GM10248 (cell line): ENCODE data around the gene ABHD2.

Experiments used
- CTCF ChIA-PET: fragments of 300-600 bp; sonication (Branson Sonifier 250); formaldehyde crosslinking; extraction: SDS; loops from one replicate; lab custom pipeline; 2021; ENCODE audit warnings: antibody characterized with exemption; lab: Yijun Ruan, JAX
- POLR2A ChIA-PET: fragments of 350-650 bp; sonication (Branson Sonifier 250); formaldehyde crosslinking; extraction: SDS; loops from one replicate; lab custom pipeline; 2020; ENCODE audit warnings: antibody characterized with exemption; lab: Yijun Ruan, JAX
- DNase-seq: peaks from one replicate; pipeline ENCODE4 v3.0.0; 2012; ENCODE audit errors: extremely low spot score
- TF ChIP-seq, protein P1 (sequence below): IDR thresholded peaks from 2 replicates; pipeline ENCODE4 v1.5.1; 2012; ENCODE audit warnings: mild to moderate bottlenecking, low read depth; ENCODE audit errors: extremely low read depth, missing control alignments, control extremely low read depth

ABHD2 gene

DNA sequence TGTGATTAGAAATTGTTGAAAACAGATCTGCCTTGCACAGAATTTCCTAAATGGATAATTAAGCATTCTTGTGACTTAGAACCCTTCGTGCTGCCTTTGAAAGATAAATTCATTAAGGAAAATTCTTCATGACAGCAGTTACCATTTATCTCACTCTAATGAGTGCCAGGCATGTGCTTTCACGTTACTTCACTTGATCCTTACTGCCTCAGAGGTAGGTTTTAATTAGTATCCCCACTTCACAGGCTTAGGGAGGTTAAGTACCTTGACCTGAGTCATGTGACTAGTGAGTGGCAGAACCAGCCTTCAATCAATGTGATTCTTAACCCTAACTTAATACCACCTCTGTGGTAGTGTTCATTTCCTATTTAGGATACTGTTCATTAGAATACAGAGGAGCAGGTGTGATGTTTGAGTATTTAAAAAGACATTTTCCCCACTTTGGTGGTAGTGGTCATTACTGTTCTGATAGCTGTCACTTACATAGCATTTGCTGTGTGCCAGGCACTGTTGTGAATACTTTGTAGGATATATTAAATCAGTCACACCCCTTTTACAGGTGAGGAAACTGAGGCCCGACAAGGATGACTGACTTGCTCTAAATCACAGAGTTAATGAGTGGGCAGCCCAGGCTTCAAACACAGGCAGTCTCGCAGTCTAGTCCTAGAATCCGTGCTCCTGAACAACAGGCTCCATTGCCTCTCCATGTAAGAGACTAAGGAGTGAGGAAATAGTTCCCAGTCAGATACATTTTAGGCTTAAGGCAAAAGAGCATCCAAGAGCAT, 75.2 kb downstream of the ABHD2 start:
- DNase-seq, result no peak
- ChIA-PET CTCF (interaction anchor here (1.8 to 6.7 kb wide), 2 partner anchors 8 to 15 kb away, joined by 7 to 85 read pairs; no protein-coding TSS in a partner anchor), POLR2A (no interaction called here)
- TF ChIP-seq, protein P1, sequence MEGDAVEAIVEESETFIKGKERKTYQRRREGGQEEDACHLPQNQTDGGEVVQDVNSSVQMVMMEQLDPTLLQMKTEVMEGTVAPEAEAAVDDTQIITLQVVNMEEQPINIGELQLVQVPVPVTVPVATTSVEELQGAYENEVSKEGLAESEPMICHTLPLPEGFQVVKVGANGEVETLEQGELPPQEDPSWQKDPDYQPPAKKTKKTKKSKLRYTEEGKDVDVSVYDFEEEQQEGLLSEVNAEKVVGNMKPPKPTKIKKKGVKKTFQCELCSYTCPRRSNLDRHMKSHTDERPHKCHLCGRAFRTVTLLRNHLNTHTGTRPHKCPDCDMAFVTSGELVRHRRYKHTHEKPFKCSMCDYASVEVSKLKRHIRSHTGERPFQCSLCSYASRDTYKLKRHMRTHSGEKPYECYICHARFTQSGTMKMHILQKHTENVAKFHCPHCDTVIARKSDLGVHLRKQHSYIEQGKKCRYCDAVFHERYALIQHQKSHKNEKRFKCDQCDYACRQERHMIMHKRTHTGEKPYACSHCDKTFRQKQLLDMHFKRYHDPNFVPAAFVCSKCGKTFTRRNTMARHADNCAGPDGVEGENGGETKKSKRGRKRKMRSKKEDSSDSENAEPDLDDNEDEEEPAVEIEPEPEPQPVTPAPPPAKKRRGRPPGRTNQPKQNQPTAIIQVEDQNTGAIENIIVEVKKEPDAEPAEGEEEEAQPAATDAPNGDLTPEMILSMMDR, result no peak

DNA sequence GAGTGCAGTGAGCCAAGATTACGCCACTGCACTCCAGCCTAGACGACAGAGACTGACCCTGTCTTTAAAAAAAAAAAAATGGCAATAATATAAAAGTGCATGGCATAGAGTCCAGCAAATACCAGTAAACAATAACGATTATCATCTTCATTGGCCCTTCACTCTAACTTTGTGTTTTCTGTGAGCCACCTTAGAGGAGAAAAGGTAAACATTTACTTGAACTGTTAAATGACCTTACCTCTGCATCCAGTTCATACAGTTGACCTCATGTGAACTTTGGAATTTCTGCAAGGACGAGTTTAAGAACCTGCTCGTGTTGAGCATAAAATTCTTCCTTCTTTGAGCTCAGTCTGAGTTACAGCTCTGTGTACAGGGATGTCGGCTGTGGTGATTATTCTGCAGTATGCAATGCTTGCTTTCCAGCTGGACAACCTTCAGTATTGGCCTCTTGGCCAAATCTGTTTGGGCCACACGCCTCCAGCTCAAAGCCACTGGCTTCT, 76.5 kb downstream of the ABHD2 start:
- DNase-seq, result no peak
- TF ChIP-seq, protein P1, result no peak
- POLR2A ChIA-PET, result no interaction called here
- CTCF ChIA-PET, result interaction anchor here (0.8 to 6.7 kb wide), 4 partner anchors 12 to 260 kb away, joined by 3 to 85 read pairs (median 4); no protein-coding TSS in a partner anchor

DNA sequence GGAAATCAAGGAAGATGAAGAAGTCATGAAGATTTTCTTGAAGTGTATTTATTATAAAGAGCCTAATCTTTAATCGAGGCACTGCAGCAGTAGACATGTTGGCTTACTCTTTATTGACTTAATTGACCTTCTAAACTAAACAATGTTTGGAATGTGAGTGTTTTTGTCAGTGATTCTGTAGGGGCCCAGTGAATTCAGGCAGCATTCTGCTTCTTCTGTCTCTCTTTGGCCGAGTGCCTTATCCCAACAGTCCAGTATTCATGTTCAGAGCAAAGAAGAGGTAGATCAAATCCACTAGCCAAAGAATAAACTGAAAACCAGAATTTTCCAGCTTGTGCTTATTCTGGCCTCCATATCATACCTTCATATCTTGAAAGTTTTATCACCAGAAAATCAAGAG, 77.4 kb downstream of the ABHD2 start:
- TF ChIP-seq, protein P1, result no peak
- no peak for DNase-seq
- ChIA-PET CTCF (interaction anchor here (1.3 to 6.7 kb wide), 5 partner anchors 13 to 261 kb away, joined by 3 to 85 read pairs (median 5); no protein-coding TSS in a partner anchor), POLR2A (no interaction called here)

DNA sequence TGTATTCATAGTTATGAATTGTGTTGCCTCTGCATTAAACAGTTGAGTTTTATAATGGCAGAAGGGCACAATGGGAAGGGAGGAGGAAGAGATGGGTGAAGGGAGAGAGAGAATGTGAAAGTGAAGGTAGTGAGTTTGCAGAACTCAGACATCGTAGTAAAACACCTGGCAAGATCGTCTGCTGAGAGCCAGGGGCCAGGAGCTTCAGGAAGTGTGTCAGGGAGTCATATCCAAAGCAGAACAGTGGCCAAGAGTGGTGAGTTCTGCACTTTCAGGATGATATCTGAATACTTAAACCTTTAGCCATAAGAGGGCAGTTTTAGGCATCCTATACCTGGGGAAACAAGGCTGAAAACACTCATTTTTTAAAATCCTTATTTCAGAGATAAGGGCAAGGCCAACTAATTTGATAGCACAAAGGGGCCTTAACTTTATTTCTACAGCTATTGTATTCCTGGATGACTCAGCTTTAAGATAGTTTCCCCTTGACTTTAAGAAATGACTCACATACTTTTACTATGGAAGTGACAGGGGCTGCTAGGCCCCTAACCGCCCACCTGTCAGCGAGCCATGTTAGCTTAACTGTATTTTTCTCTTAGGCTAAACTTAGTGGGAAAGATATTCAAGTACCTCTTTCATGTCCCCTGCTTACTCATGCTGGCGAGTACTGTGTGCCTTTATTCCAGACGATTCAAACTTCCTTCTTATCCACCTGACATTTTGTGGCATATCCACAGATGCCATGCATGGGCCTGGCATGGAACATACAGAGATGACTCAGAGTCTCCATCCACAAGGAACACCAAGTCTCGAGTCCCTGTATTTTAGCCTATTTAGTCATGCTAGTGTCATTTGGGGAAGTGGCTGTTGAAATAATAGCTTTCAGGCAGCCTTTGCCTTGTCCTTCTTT, 79.3 kb downstream of the ABHD2 start:
- CTCF ChIA-PET, result interaction anchor here (0.7 to 6.7 kb wide), 14 partner anchors 8 to 109 kb away, joined by 3 to 85 read pairs (median 4); partner anchors contain the start of gene ABHD2
- TF ChIP-seq, protein P1, result no peak
- POLR2A ChIA-PET, result no interaction called here
- peak; percentile 50 for DNase-seq

DNA sequence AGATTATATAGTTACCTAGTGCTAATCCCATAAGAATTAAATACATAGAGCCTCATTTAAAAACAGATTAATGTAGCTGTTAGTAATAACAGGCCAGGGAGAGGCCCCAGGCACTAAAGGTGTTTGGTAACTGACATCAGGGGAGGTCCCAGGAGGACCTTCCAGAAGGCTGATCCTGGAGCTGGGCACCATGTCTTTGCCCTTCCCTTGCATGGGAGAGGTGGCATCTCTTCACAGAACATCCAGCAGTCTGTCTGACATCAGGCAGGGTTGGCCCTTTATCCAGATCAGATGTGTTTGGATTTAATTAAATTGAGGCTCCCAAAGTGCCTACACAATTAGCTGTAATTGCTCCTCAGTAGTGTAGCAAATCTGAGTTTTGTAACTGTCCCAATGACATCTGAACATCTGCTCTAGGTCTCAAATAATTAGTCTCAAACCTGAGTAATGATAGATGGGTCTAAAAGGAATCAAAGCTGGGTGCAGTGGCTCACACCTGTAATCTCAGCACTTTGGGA, 80.1 kb downstream of the ABHD2 start:
- POLR2A ChIA-PET, result no interaction called here
- TF ChIP-seq, protein P1, result no peak
- CTCF ChIA-PET, result interaction anchor here (0.7 to 6.7 kb wide), 10 partner anchors 9 to 110 kb away, joined by 3 to 85 read pairs (median 4); no protein-coding TSS in a partner anchor
- no peak for DNase-seq

DNA sequence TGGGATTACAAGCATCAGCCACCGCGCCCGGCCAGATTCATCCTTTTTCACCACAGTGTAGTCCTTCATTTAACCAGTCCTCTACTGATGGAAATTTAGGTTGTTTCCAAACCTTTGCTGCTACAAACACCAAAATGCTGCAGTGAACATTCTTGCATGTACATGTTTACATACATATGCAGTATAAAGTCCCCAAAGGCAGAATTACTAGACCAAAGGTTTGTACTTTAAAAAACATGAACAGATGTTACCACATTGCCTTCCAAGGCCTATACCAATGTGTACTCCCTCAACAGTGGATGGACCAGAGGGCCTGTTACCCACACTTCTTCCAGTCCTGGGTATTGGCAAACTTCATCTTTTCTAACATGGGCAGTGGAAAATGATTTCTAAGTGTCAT, 82.1 kb downstream of the ABHD2 start:
- CTCF ChIA-PET, result interaction anchor here (0.6 to 9.8 kb wide), 17 partner anchors 10 to 546 kb away, joined by 3 to 239 read pairs (median 6); no protein-coding TSS in a partner anchor
- no peak for DNase-seq
- TF ChIP-seq, protein P1, result no peak
- POLR2A ChIA-PET, result no interaction called here
